HepG2 (cell line): ENCODE data around the gene UBE3B.

Experiments
- AGO2 ChIP-seq: fragments of 200-400 bp; formaldehyde crosslinking; optimal IDR thresholded peaks from 2 replicates; pipeline ENCODE3; 2017; ENCODE audit warnings: mild to moderate bottlenecking, low read depth, low read length, moderate library complexity
- KLF9 ChIP-seq: IDR thresholded peaks from 2 replicates; pipeline ENCODE4 v1.6.1; 2016; ENCODE audit warnings: low read depth
- MEIS1 ChIP-seq: sonication (generic); formaldehyde crosslinking; IDR thresholded peaks from 2 replicates; pipeline ENCODE4 v1.9.0; 2021; ENCODE audit warnings: mild to moderate bottlenecking, missing genetic modification reagents, moderate library complexity, borderline replicate concordance
- NR2C2 ChIP-seq: sonication (generic); formaldehyde crosslinking; IDR thresholded peaks from 2 replicates; pipeline ENCODE4 v1.4.0; 2020; ENCODE audit warnings: missing genetic modification reagents, mild to moderate bottlenecking, moderate library complexity, borderline replicate concordance
- SIN3B ChIP-seq: fragments of 150-350 bp; IDR thresholded peaks from 2 replicates; pipeline ENCODE4 v1.6.1; 2014; ENCODE audit warnings: low read length
- ZEB1 ChIP-seq: IDR thresholded peaks from 2 replicates; pipeline ENCODE4 v1.6.1; 2012; ENCODE audit warnings: mild to moderate bottlenecking, low read depth, inconsistent platforms; ENCODE audit not compliant: insufficient replicate concordance
- TF ChIP-seq, protein P1 (sequence below): sonication (generic); formaldehyde crosslinking; IDR thresholded peaks from 2 replicates; pipeline ENCODE4 v1.4.0; 2020; ENCODE audit warnings: missing genetic modification reagents

DNA sequence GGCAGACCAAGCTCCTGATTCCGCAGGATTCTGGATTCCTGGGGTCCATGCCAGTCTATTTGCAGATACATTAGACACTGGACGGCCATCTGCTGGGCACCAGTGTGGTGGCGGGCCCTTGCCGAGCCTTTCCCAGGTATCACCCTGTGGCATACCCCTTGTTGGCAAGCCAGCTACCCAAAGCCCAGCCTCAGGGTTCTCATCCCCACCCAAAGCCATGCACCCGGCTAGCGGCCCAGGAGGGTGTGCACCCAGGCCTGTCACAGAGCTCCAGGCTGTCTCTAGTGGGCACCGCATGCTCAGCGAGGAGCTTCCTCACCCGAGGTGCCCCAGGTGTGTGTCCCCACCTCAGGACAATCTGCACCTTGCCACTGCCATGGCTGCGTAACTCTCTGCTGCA, 82.2 kb downstream of the UBE3B start:
- TF ChIP-seq MEIS1 (CRISPR knock-in tag) (no peak), NR2C2 (CRISPR knock-in tag) (no peak), AGO2 (no peak), SIN3B (no peak), ZEB1 (no peak), KLF9 (CRISPR knock-in tag) (no peak)
- TF ChIP-seq, protein P1, sequence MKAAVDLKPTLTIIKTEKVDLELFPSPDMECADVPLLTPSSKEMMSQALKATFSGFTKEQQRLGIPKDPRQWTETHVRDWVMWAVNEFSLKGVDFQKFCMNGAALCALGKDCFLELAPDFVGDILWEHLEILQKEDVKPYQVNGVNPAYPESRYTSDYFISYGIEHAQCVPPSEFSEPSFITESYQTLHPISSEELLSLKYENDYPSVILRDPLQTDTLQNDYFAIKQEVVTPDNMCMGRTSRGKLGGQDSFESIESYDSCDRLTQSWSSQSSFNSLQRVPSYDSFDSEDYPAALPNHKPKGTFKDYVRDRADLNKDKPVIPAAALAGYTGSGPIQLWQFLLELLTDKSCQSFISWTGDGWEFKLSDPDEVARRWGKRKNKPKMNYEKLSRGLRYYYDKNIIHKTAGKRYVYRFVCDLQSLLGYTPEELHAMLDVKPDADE (CRISPR knock-in tag) = no peak
